Measurements from ENCODE around the gene BICD1. TPM values are rescaled to one million over a fixed set of nuclear protein-coding genes. Genes with fewer than 3 reads are reported as not detected.

BICD1 gene
- total RNA-seq, 1 experiment from 2014 or later: 9.2 TPM

DNA sequence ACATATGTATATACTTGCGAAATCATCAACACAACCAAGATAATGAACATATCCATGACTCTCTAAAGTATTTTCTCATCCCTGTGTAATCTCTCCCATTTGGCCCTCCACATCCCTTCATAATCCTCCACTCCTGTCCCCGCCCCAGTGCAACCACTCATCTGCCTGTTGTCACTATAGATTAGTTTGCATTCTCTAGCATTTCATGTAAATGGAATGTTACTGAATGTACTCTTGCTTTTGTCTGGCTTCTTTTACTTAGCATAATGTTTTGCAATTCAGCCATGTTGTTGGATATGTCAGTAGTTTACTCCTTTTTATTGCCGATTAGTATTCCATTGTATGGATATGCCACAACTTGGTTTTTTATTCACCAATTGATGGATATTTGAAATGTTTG lies 99.1 kb downstream of the BICD1 start:
- Histone ChIP-seq H4K20me1 (ENCODE audit: low read length) (no peaks in the 10 kb centered on the region), H3F3A (ENCODE audit: low read length, unreplicated experiment) (no peaks in the 10 kb centered on the region), H3K4me1 (ENCODE audit: insufficient read depth, low read length) (no peaks in the 10 kb centered on the region), H3K4me3 (ENCODE audit: low read length) (no peak overlapping the region), H3K9ac (ENCODE audit: low read length) (no peak overlapping the region), H3K79me2 (ENCODE audit: low read length) (no peaks in the 10 kb centered on the region), H3K9me2 (replicated peaks; ENCODE audit: low read length) (no peaks in the 10 kb centered on the region), H3K4me2 (ENCODE audit: low read length) (no peak overlapping the region), H3K27me3 (ENCODE audit: low read length) (no peaks in the 10 kb centered on the region), H3K27ac (ENCODE audit: low read length) (no peak overlapping the region), H3K9me3 (ENCODE audit: low read length) (no peaks in the 10 kb centered on the region), H2AFZ (ENCODE audit: low read length) (no peak overlapping the region), H3K36me3 (ENCODE audit: low read depth, low read length) (no peaks in the 10 kb centered on the region)
- BruUV-seq (replicated peaks): no TSS peak
- intact Hi-C loops (cut with micrococcal nuclease): no loop called here
- ATAC-seq: no peak
- DNase-seq: no peak
- CTCF ChIA-PET: no interaction called here
- POLR2A ChIA-PET (ENCODE audit: unreplicated experiment): no interaction called here
- TF ChIP-seq, protein P1, sequence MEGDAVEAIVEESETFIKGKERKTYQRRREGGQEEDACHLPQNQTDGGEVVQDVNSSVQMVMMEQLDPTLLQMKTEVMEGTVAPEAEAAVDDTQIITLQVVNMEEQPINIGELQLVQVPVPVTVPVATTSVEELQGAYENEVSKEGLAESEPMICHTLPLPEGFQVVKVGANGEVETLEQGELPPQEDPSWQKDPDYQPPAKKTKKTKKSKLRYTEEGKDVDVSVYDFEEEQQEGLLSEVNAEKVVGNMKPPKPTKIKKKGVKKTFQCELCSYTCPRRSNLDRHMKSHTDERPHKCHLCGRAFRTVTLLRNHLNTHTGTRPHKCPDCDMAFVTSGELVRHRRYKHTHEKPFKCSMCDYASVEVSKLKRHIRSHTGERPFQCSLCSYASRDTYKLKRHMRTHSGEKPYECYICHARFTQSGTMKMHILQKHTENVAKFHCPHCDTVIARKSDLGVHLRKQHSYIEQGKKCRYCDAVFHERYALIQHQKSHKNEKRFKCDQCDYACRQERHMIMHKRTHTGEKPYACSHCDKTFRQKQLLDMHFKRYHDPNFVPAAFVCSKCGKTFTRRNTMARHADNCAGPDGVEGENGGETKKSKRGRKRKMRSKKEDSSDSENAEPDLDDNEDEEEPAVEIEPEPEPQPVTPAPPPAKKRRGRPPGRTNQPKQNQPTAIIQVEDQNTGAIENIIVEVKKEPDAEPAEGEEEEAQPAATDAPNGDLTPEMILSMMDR (conservative IDR thresholded peaks at IDR 0.05; ENCODE audit: low read depth, low read length): no peak
- TF ChIP-seq EZH2 (IDR thresholded peaks at IDR 0.05; ENCODE audit: low read length, unreplicated experiment) (no peak), EZH2phosphoT487 (IDR thresholded peaks at IDR 0.05; ENCODE audit: borderline replicate concordance, low read length) (no peak)

DNA sequence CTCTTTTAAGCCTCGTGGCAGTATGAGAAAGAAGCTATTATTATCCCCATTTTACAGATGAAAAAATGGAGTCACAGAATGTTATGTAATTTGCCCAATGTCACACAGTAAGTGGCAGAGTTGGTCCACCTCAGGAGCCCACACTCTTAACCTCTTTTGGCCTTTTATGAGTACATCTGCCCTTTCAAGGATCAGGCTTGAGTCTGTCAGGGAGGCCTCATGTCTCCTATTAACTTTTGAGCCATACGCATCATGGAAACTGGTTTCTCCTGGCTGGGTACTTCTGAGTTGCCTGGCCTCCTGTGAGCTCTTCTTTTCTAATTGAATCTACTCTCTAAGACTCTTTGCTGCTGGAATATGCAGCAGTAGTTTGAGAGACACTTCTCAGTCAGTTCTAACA lies 101.7 kb downstream of the BICD1 start:
- H3K4me1 ChIP-seq (ENCODE audit: insufficient read depth, low read length): no peaks in the 10 kb centered on the region
- no TSS peak for BruUV-seq (replicated peaks)
- H3K9ac ChIP-seq (ENCODE audit: low read length): no peak overlapping the region
- POLR2A ChIA-PET (ENCODE audit: unreplicated experiment): no interaction called here
- no peaks in the 10 kb centered on the region for H3K9me3 ChIP-seq (ENCODE audit: low read length)
- H3K36me3 ChIP-seq (ENCODE audit: low read depth, low read length): no peaks in the 10 kb centered on the region
- CTCF ChIA-PET: no interaction called here
- no peaks in the 10 kb centered on the region for H3F3A ChIP-seq (ENCODE audit: low read length, unreplicated experiment)
- H3K4me3 ChIP-seq (ENCODE audit: low read length): no peak overlapping the region
- H3K27ac ChIP-seq (ENCODE audit: low read length): no peak overlapping the region
- TF ChIP-seq EZH2 (IDR thresholded peaks at IDR 0.05; ENCODE audit: low read length, unreplicated experiment) (no peak), EZH2phosphoT487 (IDR thresholded peaks at IDR 0.05; ENCODE audit: borderline replicate concordance, low read length) (no peak)
- TF ChIP-seq, protein P1 (conservative IDR thresholded peaks at IDR 0.05; ENCODE audit: low read depth, low read length): no peak
- DNase-seq (no peak), ATAC-seq (no peak)
- no peaks in the 10 kb centered on the region for H3K9me2 ChIP-seq (replicated peaks; ENCODE audit: low read length)
- intact Hi-C loops (cut with micrococcal nuclease): no loop called here
- no peaks in the 10 kb centered on the region for H4K20me1 ChIP-seq (ENCODE audit: low read length)
- no peak overlapping the region for H2AFZ ChIP-seq (ENCODE audit: low read length)
- H3K27me3 ChIP-seq (ENCODE audit: low read length): no peaks in the 10 kb centered on the region
- H3K79me2 ChIP-seq (ENCODE audit: low read length): no peaks in the 10 kb centered on the region
- no peak overlapping the region for H3K4me2 ChIP-seq (ENCODE audit: low read length)

DNA sequence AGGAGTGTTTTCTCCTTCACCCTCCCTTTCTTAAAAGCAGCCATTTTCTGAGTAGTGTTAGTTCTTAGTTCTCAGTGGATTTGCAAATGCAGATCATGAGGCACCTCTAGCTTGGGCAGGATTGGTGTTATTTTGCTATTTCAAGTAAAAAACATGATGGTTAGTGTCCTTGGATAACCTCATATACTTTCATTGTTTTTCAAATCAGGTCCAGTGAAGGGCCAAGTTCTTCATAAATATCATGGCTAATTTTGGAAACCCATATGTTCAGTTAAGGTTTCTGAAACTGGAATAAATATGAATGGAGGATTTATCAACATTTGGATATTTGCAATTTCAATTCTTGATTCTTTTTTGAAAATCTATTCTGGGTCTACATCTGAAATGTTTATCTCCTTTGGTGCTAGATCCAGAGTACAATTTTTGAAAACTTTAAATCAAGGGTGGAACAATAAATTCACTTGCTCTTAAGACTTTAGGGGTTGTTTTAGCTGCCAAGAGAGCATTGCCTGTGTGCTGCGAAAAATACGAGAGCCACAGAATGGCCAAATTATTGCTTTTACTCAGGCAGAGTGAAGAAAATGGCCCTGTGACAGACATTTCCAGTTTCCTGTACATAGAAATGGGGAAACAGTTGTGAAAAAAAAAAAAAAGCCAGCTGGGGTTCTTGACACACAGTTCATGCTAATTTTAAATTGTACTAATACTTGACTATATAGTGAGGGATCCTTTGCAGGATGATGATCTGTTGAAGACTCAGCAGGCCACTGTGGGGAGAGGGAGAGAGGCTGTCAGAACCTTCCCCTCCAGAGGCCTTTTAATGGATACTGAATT lies 104.6 kb downstream of the BICD1 start:
- Histone ChIP-seq H3K27me3 (ENCODE audit: low read length) (no peaks in the 10 kb centered on the region), H3K4me2 (ENCODE audit: low read length) (no peak overlapping the region), H4K20me1 (ENCODE audit: low read length) (no peaks in the 10 kb centered on the region), H3K4me3 (ENCODE audit: low read length) (no peak overlapping the region), H3K9me3 (ENCODE audit: low read length) (no peaks in the 10 kb centered on the region), H3K9me2 (replicated peaks; ENCODE audit: low read length) (no peaks in the 10 kb centered on the region), H3K79me2 (ENCODE audit: low read length) (no peaks in the 10 kb centered on the region), H2AFZ (ENCODE audit: low read length) (no peak overlapping the region), H3K36me3 (ENCODE audit: low read depth, low read length) (no peaks in the 10 kb centered on the region), H3K27ac (ENCODE audit: low read length) (no peak overlapping the region), H3K9ac (ENCODE audit: low read length) (no peak overlapping the region), H3F3A (ENCODE audit: low read length, unreplicated experiment) (no peaks in the 10 kb centered on the region), H3K4me1 (ENCODE audit: insufficient read depth, low read length) (no peaks in the 10 kb centered on the region)
- no peak for DNase-seq
- TF ChIP-seq EZH2 (IDR thresholded peaks at IDR 0.05; ENCODE audit: low read length, unreplicated experiment): no peak
- no peak for TF ChIP-seq EZH2phosphoT487 (IDR thresholded peaks at IDR 0.05; ENCODE audit: borderline replicate concordance, low read length)
- TF ChIP-seq, protein P1 (conservative IDR thresholded peaks at IDR 0.05; ENCODE audit: low read depth, low read length): no peak
- BruUV-seq (replicated peaks): no TSS peak
- ChIA-PET CTCF (no interaction called here), POLR2A (ENCODE audit: unreplicated experiment) (no interaction called here)
- intact Hi-C loops (cut with micrococcal nuclease): no loop called here
- no peak for ATAC-seq
